HG03469 (cell line): ENCODE data around the gene CACNG8.

Experiments
- ATAC-seq: cut with Tn5 transposase; IDR thresholded peaks from one replicate; pipeline ENCODE4 v1.9.1; 2021; ENCODE audit warnings: mild to moderate bottlenecking, moderate library complexity, moderate number of reproducible peaks; ENCODE audit not compliant: unreplicated experiment

The CACNG8 gene

DNA sequence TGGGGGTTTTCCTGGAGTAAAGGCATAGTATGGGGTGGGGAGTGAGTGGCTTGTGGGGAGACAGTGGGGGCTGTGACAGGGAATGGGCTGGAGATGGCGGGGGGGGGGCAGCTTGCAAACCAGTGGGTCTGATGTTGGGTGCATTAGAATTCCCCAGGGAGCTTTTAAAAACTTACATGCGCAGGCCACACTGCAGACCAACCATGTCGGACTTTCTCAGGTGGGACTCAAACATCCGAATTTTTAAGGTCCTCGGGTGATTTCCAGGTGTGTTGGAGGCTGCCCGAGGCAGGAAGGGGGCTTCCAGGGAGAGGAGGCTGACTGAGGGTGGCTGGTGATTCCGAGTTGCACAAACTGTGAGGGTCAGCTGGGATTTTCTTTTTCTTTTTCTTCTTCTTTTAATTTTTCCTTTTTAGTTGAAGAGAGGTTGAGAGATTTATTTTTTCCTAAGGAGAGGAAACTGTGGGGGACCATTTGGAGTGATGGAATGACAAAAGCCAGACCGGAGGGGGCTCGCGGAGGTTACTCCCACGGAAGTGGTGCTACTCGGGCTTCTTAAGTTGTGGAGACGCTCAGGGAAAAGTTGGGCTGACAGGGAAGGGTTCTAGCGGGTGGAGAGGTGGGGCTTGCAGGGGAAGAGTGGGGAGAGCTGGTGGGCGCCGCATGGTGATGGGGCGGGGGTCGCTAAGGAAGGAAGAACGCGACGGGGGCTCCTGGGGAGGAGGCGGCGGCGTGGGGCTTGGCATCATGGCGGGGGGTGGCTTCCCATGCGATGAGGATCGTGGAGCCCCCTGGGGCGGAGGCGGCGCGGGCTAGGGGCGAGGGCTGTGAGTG is 997 bp upstream of the CACNG8 start:
- no peak for ATAC-seq

DNA sequence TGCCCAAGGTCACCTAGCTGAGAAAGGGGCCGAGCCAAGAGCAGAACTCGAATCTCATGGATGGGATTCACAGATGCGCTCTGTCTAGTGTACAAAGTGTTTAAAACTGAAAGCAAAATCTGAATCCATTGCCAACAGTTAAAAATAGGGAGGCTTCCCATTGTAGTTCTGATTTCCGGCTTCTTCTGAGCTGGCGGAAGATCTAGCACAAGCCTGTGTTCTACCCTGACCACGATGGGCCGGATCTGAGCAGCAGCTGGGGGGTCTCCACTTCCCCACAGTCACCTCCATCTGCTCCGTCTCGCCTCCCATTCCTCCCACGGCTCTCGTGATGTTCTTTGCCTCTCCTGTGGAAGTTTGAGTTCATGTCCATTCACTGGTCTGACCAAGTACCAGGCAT is 2.4 kb downstream of the CACNG8 start:
- no peak for ATAC-seq

DNA sequence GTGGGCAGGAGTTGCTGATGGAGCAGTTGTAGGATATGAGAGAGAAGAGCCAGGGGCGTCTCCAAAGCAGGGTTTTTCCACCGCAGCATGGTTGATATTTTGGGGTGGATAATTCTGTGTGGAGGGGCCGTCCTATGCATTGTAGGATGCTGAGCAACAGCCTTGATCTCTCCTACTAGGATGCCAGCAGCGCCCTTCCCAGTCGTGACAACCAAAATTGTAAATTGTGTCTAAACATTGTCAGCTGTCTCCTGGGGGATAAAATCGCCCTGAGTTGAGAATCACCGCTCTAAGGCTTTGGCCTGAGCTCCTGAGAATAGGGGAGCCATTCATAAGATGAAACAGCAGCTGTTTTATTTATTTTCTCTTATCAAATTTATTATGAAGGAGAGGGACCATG is 4.2 kb downstream of the CACNG8 start:
- no peak for ATAC-seq

GRCh38 chr19:53969366-53969765 is 6.6 kb downstream of the CACNG8 start:
- no peak for ATAC-seq

DNA sequence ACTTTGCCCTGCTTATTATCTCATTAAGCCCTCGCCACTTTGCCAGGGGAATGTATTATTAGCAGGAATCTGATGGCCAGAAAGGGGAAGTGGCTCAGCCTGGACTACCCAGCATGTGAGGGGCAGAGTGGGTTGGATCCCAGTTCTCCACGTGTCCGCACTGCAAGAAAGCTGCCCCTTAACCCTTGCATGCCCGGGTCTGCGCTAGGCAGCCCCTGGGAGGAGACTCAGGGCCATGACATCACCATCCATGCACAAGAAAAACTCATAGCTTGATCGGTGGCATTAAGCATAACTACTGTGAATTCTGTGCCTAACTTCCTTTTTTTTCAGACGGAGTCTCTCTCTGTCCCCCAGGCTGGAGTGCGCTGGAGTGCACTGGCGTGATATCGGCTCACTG is 8.9 kb downstream of the CACNG8 start:
- no peak for ATAC-seq

DNA sequence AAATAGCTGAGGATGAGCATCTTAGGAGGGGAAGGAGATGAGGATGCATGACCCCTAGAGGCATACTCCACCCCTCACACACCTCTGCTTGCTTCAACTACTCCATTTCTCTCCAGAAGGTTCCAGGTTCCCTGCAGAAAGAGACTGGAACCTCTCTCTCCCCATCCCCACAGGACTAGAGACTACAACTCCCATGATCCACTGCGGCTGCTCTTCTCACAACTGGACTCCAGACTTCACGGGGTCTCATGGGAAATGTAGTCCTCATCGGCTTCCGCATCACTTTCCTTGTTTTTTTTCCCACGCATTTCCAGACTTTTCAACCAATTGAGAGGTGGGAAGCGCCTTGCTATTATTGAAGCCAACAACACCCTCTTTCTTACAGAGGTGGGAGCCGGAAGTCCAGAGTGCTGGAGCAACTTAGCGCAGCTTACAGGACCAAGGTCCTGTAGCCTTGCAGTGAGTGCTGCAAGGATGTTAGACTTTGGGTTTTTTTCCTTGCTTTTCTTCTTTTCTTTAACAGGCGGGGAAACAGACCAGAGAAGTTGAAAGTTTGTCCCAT is 14.8 kb downstream of the CACNG8 start:
- ATAC-seq, result no peak

- ATAC-seq, result no peak
These were observed 15.4 kb downstream of the CACNG8 start for GRCh38 chr19:53977991-53978731.

DNA sequence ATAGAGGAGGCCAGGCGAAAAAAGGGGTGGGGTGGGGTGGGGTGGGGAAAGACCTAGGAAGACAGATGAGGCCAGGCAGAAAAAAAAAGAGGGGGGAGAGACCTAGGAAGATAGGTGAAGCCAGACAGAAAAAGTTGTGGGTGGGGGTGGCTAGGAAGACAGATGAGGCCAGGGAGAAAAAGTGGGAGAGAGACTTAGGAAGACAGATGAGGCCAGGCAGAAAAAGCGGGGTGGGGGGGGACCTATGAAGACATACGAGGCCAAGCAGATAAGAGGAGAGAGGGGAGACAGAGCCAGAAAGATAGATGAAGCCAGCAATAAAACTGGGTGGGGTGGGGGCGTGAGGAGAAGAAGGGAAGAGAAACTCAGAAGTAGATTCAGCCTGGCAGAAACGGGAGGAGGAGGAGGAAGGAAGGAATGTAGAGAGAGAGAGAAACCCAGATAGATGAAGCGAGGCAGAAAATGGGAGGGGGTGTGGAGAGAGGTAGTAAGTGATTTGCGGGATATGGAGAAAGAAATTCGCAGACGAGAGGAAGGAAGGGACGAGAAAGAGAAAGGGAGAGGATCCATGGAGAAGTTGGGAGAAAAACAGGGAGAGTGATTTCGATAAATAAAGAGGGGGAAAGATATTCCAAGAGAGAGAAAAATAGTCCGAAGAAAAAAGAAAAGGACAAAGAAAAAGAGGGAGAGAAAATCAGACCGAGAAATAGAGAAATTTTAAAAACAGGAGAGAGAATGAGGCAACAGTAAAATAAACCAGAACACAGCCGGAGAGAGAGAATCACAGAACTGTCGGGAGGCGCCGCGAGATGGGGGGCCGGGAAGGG is 16.5 kb downstream of the CACNG8 start:
- ATAC-seq, result no peak

DNA sequence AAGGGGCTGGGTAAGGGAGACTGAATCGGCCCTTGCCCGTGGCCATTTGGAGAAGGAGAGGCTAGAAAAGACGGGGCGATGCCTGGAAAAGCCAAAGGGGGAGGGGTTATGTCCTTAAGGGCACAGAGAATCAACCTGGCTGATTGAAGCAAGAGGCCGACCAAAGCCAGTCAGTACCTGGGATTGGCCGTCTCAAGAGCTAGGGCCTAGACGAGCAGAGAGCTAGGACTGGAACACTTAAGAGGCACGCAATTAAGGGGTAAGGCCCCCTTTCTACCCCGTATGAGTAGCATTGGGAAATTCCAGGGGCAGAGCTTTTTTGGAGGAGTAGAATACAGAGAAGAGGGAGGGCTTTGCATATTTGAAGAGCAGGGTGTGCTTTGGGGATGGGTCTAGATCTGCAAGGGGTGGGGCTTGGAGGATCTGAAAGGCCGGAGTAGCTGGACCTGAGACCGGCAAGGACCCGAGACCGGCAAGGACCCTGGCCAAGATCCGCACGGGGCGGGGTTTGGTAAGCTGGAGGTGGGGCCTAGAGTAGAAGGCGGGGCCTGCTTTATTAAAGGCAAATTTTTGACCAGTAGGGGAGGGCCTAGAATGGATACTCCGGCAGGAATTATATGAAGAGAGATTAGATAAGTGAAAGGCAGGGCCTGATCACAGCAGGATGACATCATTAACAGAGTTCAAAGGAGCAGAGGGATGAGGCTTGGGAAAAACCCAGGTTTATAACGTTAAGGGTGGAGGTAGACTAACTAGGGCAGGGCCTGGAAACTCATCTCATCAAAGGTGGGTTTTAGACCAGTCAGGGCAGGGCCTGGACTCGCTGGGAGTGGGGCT is 18.0 kb downstream of the CACNG8 start:
- ATAC-seq, result no peak

DNA sequence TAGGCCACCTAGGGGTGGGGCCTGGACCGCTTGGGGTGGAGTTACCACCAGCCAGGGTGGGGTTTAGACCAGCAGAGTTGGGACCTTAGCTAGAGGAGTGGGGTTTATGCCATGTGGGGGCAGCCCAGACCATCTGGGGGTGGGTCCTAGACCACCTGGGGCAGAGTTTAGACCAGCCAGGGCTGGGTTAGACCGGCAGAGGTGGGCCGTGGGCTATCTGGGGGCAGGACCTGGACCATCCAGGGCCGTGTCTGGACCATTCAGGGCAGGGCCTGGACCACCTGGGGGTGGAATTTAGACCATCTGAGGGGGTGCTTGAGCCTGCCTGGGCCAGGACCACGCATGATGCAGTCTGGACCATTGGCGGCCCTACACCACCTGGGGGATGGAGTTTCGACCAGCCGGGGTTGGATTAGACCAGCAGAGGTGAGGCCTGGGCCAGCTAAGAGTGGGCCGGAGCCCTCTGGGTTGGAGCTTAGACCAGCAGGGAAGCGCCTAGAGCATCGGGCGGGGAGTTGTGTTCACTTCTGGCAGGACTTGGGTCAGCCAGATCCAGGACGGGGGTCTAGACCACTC is 18.7 kb downstream of the CACNG8 start:
- no peak for ATAC-seq

GRCh38 chr19:53982001-53982451 is 19.3 kb downstream of the CACNG8 start:
- no peak for ATAC-seq

GRCh38 chr19:53982611-53983010 is 19.9 kb downstream of the CACNG8 start:
- no peak for ATAC-seq

- no peak for ATAC-seq
These were observed 20.9 kb downstream of the CACNG8 start for GRCh38 chr19:53983457-53984289.

GRCh38 chr19:53985863-53986262 is 23.1 kb downstream of the CACNG8 start:
- ATAC-seq, result no peak

DNA sequence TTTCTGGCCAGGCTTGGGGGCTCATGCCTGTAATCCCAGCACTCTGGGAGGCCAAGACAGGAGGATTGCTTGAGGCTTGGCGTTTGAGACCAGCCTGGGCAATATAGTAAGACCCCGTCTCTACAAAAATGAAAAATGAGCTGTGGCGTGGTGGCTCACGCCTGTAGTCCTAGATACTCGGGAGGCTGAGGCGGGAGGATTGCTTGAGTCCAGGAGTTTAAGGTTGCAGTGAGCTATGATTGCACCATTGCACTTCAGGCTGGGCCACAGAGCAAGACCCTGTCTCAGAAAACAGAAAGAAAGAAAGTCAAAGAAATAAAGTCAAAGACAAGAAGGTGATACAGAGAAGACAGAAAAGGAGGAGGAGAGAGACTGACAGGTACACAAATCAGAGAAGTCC is 26.2 kb downstream of the CACNG8 start:
- ATAC-seq, result no peak

DNA sequence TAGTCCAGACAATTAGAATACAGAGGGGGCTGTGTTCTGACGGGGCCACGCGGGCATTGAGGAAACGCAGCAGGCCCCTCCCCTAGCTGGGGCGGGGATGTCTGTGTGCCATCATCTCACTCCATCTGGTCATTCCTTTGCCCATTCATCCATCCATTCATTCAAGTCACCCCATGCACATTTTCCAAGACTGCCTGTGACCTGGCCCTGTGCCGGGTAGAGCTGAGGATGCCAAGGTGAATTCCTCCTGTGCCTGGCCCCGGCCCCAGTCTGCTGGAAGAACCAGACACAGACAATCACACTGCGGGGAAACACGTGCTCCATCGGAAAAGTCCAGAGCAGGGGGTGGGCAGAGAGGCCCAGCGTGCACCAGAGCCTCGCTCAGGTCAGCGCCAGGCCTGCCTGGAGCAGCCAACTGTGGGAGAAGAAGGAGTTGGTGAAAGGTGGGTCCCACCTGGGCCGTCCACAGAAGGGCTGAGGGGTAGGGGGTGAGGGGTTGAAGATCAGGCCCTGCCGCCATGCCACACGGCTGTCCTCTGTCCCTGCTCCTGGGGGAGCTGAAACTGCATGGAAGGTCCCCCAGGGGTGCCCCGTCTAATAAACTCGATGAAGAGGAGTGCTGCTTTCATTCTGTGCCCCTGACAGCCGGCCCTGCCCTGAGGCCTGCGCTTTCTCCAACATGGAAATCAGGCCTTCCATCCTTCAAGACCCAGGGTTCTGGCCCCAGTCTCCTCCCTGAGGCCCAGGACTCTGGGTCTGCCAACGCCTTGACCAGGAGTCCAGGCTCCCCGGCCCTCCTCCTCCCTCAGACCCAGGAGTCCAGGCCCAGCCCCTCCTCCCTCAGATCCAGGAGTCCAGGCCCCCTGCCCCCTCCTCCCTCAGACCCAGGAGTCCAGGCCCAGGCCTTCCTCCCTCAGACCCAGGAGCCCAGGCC is 27.1 kb downstream of the CACNG8 start:
- no peak for ATAC-seq

DNA sequence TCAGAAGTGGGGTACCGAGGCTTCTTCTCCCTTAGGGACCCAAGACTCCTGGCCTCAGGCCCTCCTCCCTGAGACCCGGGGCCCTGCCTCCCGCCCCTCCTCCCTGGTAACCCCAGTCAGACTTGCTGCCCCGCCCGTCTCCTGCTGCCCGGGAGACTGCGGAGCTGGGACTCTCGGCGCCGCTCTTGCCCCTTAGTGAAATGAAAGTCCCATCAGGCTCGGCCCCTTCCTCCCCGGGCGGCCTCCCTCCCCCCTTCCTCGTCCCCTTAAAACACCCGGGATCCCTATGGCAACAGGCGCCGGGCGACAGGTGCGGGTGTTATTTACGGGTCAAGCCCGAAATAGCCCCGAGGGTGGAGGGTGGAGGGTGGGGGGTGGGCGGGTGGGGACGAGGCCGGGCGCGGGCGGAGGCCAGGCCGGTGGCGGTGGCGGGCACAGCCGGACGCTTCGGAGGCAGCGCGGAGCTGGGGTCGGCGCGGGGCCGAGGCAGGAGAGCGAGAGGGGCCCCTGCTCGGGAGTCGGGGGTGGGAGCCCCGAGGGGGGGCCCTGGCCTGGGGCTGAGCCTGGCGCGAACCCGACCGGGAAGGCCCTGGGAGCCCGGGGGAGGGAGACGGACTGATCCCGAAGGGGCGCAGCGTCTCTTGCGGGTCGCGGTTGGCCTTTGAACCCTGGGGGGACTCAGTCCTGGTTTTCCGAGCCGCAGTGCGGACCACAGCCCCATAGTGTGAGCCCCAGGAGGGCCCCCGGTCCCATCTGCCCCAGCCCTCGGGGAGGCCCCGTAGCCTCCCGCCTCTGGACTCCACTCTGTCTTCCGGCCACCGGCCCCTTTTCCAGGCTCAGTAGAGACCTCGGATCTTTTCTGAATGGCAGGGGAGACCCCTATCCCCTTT is 28.7 kb downstream of the CACNG8 start, which contains the start of gene CACNG6:
TSS of gene CACNG6 (plus strand) at position 414 of the 890 bp plus-strand sequence. CDS start 1,241 bp downstream, outside the sequence.
- ATAC-seq, result no peak
